AG04449 (cell line): ENCODE results near the gene P4HA2.

Source experiments
- CTCF ChIA-PET: fragments of 350-600 bp; formaldehyde crosslinking; extraction: SDS; loops from one replicate; lab custom pipeline; 2021; ENCODE audit warnings: antibody characterized with exemption; lab: Yijun Ruan, JAX
- POLR2A ChIA-PET: fragments of 400-600, 350-600 bp; formaldehyde crosslinking; extraction: SDS; loops from one replicate; lab custom pipeline; 2020; ENCODE audit warnings: antibody characterized with exemption, inconsistent platforms; lab: Yijun Ruan, JAX
- DNase-seq: peaks from one replicate; pipeline ENCODE4 v3.0.0-alpha.2; 2010; ENCODE audit warnings: low read depth, low spot score
- H3K4me3 ChIP-seq: 2 replicates; pipeline ENCODE4 v1.5.1; 2011; ENCODE audit warnings: low read depth, mild to moderate bottlenecking, control low read depth, low read length
- TF ChIP-seq, protein P1 (sequence below): IDR thresholded peaks from one replicate; pipeline ENCODE4 v1.5.1; 2011; ENCODE audit warnings: mild to moderate bottlenecking, moderate library complexity, low read length, control low read depth, inconsistent platforms; ENCODE audit not compliant: insufficient read depth; ENCODE audit errors: missing control alignments

The P4HA2 gene

DNA sequence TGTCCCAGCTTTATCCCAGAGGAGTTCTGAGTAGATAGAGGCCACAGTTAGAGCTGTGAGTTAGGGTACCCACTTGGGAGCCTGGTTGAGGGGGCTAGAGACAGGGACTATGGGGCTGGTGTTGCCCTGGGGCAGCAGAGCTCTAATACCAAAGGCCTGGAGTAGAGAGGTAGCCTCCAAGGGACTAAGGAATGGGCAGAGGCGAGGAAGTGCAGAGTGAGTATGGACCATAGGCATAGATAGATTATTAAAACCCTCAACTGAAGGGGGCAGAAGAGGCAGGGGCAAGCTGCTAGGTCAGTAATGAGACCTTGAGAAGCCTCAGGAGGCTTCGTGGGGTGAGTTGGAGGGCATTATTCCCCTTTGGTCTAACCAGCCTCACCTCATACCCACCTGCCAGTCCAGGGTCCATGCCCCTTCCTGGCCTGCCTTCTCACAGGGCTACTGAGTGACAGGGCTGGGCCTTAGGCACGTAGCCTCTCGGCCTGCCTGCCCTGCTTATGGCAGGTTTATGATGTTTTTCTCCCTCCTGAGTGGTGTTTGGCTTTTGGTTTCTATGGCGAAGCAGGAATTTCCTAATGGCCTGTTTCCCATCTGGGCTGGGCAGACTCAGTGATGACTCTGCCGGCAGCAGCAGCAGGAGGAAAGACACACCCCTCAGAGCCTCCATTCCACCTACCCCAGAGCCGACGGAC is 37.8 kb upstream of the P4HA2 start:
- TF ChIP-seq, protein P1, sequence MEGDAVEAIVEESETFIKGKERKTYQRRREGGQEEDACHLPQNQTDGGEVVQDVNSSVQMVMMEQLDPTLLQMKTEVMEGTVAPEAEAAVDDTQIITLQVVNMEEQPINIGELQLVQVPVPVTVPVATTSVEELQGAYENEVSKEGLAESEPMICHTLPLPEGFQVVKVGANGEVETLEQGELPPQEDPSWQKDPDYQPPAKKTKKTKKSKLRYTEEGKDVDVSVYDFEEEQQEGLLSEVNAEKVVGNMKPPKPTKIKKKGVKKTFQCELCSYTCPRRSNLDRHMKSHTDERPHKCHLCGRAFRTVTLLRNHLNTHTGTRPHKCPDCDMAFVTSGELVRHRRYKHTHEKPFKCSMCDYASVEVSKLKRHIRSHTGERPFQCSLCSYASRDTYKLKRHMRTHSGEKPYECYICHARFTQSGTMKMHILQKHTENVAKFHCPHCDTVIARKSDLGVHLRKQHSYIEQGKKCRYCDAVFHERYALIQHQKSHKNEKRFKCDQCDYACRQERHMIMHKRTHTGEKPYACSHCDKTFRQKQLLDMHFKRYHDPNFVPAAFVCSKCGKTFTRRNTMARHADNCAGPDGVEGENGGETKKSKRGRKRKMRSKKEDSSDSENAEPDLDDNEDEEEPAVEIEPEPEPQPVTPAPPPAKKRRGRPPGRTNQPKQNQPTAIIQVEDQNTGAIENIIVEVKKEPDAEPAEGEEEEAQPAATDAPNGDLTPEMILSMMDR, result no peak
- POLR2A ChIA-PET, result no interaction called here
- DNase-seq, result peak; percentile 87
- no peak overlapping the region for H3K4me3 ChIP-seq
- CTCF ChIA-PET, result interaction anchor here (0.6 to 21.8 kb wide), 4 partner anchors 11 to 204 kb away, joined by 3 to 416 read pairs (median 5); no protein-coding TSS in a partner anchor

DNA sequence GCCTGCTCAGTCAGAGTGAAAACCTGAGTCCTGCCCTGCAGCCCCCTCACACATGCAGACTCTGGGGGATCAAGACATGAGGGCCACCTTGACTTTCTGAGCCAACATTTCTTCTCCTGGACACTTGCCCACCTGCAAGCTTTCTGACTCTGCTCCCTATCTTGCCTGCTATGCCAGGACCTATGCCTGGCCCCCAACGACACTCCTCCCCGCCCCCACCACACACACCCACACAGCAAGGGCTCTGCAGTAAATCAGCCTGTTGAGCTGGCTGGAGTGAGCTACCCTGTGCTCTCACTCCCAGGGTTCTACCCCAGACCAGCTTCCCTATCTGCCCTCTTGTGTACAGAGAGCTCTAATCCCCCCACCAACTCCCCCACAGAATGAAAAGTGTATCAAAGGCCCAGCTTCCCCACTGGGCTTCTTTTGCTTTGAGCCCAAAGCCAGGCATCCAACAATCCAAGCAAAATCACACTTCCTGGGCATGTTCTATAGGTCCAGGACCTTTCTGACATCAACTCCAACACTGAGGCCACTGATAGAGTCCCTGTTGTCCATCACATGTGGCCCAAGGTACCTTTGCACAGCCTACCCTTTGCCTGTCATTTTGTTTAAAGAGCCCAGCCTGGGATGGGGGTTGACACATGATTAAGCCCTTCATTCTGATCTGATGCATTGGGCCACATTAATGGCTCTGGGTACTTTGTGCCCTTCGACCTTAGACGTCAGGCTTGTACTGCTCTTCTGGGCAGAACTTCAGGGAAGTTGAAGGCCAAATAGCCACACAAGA is 37.1 kb upstream of the P4HA2 start:
- ChIA-PET CTCF (interaction anchor here (1.1 to 21.8 kb wide), 7 partner anchors 8 to 75 kb away, joined by 3 to 416 read pairs (median 4); no protein-coding TSS in a partner anchor), POLR2A (interaction anchor here (1.6 kb wide), 1 partner anchor 39 kb away, joined by 8 read pairs; no protein-coding TSS in a partner anchor)
- DNase-seq, result no peak
- no peak overlapping the region for H3K4me3 ChIP-seq
- TF ChIP-seq, protein P1, result no peak

DNA sequence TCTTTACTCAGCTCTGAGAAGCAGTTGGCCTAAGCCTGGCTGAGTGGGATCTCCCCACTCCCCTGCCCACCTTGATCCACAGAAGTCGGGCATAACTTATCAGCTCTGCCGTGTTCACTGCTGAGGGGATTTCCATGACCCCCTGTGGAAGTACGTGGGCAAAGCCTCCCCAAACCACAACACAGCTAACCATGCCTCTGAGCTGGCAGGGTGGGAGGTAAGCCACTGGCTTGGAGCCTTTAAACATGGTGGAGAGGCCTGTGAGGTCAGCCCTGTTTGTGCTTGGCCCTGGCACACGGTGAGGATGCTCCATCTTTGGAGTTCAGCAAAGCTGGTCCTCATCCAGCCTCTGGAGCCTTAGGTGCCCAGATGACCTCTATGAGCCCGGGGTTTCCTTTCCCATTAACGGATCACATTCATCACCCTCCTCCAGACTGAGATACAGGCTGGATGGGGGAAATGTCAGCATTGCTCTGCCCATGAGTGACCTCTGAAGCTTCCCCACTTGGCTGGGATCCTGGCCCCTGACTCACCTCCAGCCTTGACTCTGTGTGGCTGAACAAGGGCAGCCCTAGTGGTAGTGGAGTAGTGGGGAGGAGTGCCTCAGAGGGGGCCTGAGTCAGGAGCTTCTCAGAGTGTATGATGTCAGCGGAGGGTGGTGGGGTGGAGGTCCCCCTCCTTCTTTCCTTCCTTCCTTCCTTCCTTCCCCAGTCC is 36.1 kb upstream of the P4HA2 start:
- TF ChIP-seq, protein P1, result peak; percentile 29
- POLR2A ChIA-PET, result interaction anchor here (1.5 to 1.6 kb wide), 2 partner anchors 30 to 38 kb away, joined by 8 to 10 read pairs; partner anchors contain the start of gene SLC22A4
- DNase-seq, result no peak
- CTCF ChIA-PET, result interaction anchor here (0.6 to 21.8 kb wide), 10 partner anchors 9 to 74 kb away, joined by 3 to 416 read pairs (median 3); partner anchors contain the start of gene P4HA2
- no peak overlapping the region for H3K4me3 ChIP-seq

DNA sequence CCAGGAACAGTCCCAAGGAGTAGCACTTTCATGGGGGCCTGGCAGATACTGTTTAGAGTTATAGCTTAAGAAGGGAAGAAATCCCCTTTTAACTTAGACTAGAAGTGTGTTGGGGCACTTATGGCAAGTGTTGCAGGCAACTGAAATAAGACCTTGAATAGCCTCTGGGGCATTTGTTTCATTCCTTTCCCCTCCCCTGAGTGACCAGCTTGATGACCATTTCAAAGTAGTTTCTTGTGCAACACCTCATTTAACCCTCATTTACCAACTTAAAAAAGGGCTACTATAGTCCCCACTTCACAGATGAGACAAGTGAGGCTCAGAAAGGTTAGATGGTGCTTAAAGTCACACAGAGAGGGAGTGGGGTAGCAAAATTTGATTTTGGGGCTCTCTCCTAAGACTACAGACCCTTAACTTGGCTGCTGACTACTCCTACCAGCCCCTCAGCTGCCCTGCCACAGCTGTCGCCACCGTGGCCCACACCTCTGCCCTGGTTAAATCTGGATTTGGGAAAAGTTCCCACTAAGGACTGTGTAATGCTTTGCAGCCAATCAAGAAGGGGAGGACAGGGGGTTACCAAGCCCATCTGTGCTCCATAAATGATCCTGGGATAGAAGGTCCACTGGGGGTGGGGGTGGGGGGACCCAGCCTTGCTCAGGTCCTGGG is 35.4 kb upstream of the P4HA2 start:
- ChIA-PET POLR2A (interaction anchor here (1.5 kb wide), 1 partner anchor 31 kb away, joined by 10 read pairs; the partner anchor contains the start of gene SLC22A4), CTCF (interaction anchor here (1.0 to 21.8 kb wide), 6 partner anchors 10 to 73 kb away, joined by 3 to 416 read pairs (median 6); partner anchors contain the start of gene P4HA2)

More for the DNA sequence above, 35.4 kb upstream of the P4HA2 start:
- no peak for DNase-seq
- no peak overlapping the region for H3K4me3 ChIP-seq
- TF ChIP-seq, protein P1, result no peak
